GM19324 (cell line): ENCODE results near the gene NKD1.
"Not testable (repeated sequence)": the region's sequence is repeated elsewhere in the genome, so short reads cannot be mapped to it uniquely, and the experiment has no call there.

ENCODE experiments used
- ATAC-seq: cut with Tn5 transposase; IDR thresholded peaks from one replicate; pipeline ENCODE4 v1.9.1; 2021; ENCODE audit warnings: mild to moderate bottlenecking, moderate library complexity; ENCODE audit not compliant: unreplicated experiment, low FRiP score

NKD1 gene

GRCh38 chr16:50536258-50536645, 11.9 kb upstream of the NKD1 start:
- ATAC-seq, result not testable (repeated sequence)

DNA sequence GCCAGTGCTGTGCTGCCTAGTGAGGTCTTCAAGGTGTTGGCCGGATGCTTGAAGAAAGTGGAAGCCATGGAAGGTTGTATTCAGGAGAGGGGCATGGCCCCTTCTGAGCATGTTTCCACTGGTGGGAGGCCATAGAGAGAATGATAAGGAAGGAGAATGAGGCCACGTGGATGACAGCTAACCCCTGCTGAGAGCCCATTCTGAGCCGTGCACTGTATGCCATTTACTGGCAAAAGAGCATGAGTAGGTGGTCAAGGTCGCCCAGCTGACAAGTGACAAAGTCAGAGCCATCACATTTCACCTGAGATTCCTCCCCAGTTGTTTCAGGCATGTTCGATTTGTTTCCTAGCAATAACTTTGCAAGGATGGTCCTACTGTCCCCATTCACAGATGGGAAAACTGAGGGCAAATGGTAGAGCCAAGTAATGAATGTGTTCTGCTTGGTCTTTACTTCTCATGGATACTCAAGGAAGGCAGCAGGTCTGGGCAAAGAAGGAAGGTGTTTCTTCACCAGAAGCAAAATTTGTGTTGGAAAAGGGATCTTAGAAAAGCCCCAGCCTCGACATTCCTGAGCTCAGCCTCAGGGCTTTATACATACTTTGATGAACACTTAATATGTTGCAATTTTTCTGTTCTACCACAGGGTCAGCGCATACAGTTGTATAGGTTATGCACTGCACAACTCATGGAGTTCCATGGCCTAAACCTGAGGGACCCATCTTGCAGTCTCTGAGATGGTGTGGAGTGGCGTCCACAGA, 10.5 kb upstream of the NKD1 start:
- ATAC-seq, result no peak

DNA sequence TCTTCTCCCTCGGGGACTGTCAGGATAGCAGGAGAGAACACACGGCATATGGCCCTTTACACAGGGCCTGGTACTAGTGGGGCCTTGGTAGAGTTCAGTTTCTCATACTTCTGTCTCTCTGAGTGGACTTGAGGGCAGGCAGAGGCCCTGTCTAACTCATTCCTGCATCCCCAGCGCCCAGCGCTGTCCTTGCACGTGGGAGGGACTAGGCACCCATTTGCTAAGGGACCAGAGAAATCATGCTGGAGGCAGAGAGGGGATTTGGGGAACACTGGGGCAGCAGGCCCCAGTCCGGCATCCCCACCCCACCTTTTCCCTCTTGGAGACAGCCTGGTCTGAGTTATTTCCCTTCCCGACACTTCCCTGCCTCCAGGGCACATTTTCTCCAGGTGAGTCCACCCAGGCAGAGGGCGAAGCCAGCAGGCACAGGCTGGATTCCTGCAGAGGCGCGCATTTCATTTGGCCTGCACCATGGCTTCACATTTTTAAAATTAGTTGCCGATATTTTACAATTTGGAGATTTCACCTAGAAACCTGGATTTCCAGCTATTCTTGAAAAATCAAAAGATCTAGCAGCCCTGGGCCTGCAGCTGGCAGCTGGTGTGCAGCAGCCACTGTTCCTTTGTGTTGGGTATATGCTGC, 9.7 kb upstream of the NKD1 start:
- no peak for ATAC-seq

DNA sequence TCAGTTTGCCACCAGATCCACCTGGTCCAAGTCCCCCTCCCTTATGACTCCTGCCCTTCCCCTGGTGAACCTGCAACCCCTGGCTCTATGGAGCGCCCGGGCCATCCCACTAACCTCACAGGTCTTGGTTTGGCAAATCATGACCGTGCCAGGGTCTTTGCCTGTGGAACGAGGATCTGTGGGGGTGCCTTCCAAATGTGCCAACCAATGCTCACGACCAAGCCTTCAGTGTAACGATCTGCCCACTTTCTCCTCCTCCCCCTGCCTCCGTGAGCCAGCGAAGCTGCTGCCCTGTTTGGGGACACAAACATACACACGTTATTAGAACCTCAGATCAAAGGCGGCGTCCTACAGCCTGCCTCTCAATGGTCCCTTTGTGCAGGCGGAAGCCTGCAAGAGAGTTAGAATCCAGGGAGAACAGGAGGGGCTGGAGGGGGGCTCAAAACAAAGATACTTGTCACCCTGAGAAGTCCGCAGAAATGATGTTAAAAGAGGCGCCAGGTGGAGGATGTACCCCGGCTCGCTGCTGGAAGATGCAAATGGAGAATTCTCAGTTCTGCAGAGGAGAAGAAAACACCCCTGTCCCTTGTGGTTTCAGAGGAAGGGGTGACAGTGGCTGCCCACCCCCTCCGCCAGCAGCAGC, 9.0 kb upstream of the NKD1 start:
- ATAC-seq, result no peak

DNA sequence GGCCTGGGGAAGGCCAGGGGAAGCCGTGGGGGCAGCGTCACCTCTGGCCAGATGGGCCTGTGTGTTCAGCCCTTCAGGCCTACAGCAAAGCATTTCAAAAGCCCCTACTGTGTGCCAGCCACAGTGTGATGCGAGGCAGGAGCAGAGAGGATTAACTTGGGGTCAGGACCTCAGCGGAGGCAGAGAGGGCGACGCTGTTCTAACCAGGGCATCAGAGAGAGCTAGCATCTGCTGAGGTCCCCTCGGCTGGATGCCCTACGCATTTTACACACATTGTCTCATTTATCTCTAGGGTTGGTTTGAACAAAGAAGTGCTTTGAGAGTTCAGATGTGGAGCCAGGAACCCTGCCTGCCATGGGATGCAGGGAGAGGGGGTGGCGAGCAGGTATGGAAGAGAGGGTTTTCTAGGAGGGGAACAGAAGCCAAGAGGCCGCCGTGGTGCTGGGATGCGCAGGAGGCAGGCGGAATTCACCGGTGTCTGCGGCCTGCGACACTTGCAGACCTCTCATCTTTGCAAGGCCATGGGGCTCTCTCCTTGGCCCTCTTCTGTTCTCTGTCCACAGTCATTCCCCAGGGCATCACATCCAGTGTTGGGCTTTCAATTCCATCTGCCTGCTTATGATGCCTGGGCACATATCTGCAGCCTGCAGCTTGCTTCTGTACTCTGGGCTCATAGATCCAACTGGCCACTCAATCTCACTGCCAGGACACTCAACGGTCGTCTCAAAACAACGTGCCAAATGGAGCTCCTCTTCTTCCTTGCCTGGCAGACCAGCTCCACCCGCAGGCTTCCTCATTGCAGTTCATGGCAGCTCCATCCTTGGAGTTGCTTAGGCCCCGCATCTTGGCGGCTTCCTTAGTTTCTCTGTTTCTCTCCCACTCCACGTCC, 8.1 kb upstream of the NKD1 start:
- ATAC-seq, result no peak

GRCh38 chr16:50540711-50541007, 7.5 kb upstream of the NKD1 start:
- no peak for ATAC-seq

DNA sequence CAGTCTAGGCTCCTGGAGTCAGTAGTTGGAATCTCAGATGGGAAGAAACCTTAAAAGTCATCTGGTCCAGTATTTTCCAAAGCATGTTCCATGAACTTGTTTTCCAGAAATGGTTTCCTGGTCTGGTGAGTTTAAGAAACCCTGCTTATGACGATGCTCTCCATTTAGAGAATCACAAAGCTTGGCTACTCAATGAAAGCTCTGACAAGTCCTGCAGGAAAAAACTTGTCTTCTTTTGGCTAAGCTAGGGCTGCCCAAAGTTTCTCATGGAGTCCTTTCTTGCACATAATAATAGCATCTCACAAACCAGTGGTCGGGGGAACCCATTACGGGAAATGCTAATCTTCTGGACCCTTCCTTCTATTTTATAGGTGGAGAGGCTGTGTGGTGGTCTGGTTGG, 5.5 kb upstream of the NKD1 start:
- no peak for ATAC-seq

GRCh38 chr16:50546125-50546524, 2.1 kb upstream of the NKD1 start:
- ATAC-seq, result no peak

DNA sequence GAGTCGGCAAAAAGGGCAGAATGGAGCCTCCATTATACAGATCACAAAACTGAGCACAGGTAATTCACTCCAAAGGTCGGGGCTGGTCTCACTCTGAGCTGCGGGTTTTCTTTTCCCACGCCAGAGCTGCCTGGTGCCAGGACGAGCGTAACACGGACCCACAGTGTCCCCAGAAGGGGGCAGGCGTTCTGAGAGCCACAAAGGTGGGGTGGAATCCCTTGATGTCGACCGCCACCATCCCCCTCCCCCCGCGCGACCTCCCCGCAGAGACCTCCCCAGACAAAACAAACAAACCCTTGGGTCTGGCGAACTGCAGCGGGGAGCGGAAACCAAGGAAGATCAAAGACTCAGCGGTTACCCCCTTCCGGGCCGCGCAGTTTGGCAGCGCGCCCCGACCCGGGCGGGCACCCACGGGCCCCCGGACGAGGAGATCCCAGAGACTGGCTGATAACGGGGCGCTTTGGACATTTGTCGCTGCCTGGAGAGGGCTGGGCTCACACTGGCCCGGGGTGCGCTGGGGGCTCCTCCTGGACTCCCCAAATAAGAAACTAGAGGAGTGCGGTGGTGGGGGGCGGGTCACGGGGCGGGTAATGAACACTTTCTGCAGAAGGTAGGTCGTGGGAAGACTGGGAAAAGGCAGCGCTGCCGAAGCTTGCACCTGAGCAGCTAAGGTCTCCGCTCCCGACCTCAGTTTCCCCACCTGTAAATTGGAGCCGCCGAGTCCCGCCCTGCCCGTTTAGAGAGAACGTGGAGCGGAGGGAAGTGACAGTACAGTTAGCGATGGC, 664 bp upstream of the NKD1 start:
- no peak for ATAC-seq

DNA sequence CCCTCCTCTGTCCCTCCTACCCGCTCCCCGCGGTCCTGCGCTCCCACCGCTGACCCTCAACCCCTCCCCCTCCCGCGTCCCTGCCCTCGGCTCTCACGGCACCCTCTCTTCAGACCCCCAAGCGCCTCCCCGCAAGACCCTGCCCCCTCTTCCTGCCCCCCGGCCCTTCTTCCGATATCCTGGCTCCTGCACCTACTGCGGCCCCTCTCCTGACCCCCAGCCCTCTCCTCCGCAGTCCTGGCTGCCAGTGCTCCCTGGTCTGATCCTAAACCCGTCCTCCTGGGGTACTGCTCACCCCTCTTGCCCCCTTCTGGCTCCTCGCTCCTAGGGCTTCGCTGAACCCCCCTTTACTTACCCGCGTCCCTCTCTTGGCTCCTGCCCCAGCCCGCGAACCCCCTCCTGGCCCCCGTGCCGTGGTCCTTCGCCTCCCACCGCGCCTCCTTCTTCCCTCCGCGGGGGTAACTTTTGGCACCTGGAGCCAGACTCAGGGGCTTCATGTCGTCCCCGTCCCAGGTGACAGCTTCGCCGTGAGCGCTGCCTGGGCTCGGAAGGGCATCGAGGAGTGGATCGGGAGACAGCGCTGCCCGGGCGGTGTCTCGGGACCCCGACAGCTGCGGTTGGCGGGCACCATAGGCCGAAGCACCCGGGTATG, 839 bp downstream of the NKD1 start:
- ATAC-seq, result no peak

- ATAC-seq, result no peak
Measured at GRCh38 chr16:50549561-50549915, 1.3 kb downstream of the NKD1 start.

- ATAC-seq, result no peak
Measured at GRCh38 chr16:50550035-50550434, 1.8 kb downstream of the NKD1 start.

GRCh38 chr16:50550866-50551641, 2.9 kb downstream of the NKD1 start:
- no peak for ATAC-seq

- no peak for ATAC-seq
Measured at GRCh38 chr16:50552476-50553101, 4.4 kb downstream of the NKD1 start.

DNA sequence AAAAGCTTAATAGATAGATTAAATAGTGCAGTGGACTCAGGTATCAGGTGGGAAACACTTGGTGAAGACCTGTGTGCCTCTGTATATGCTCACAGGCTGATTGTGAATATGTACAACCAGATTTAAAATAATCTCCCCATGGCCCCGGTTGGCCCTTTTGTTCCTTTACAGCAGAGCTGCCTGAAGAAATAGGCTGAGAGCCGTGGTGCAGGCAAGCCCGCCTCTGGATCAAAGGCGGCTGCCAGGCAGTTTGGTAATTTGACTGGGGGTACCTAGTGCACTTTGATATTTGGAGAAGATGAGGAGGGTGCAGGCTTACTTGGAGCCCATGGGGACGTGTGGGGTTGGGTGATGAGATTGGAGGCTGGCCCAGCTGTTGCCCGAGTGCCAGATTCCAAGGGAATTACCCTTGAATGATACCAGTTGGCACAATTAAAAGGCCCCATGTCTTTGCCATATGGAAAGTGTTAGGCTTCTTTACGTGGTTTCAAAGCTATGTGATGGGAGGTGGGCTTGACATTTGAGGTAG, 5.0 kb downstream of the NKD1 start:
- no peak for ATAC-seq

GRCh38 chr16:50553731-50554360, 5.7 kb downstream of the NKD1 start:
- ATAC-seq, result no peak

GRCh38 chr16:50555269-50555875, 7.2 kb downstream of the NKD1 start:
- ATAC-seq, result no peak
